ENCODE measurements around the gene KCTD2. TPM values are rescaled to one million over a fixed set of nuclear protein-coding genes. Genes with fewer than 3 reads are reported as not detected.

Gene KCTD2
- total RNA-seq, 1 experiment from 2014 or later: 34.9 TPM

Other genes starting within 250 kb of the KCTD2 start
- gene GRIN2C, start 187.3 kb upstream of the KCTD2 start, total RNA-seq (2014; rRNA removed; shearing (Covaris generic)): not detected in 2 replicates
- 4.9 and 9.7 TPM in 2 replicates for gene FDXR, start 174.2 kb upstream of the KCTD2 start, total RNA-seq (2014; rRNA removed; shearing (Covaris generic))
- gene FADS6, start 153.6 kb upstream of the KCTD2 start, total RNA-seq (2014; rRNA removed; shearing (Covaris generic)): 0.52 TPM in 1 of 2 replicates, not detected in the other
- gene USH1G, start 124.0 kb upstream of the KCTD2 start, total RNA-seq (2014; rRNA removed; shearing (Covaris generic)): 0.59 and 1.3 TPM in 2 replicates
- not detected in 2 replicates for gene OTOP2, start 123.0 kb upstream of the KCTD2 start, total RNA-seq (2014; rRNA removed; shearing (Covaris generic))
- not detected in 2 replicates for gene OTOP3, start 111.3 kb upstream of the KCTD2 start, total RNA-seq (2014; rRNA removed; shearing (Covaris generic))
- 2.1 and 7.8 TPM in 2 replicates for gene HID1, start 74.5 kb upstream of the KCTD2 start, total RNA-seq (2014; rRNA removed; shearing (Covaris generic))
- 23.5 and 25.9 TPM in 2 replicates for gene CDR2L, start 59.6 kb upstream of the KCTD2 start, total RNA-seq (2014; rRNA removed; shearing (Covaris generic))
- 62.0 and 68.4 TPM in 2 replicates for gene MRPL58, start 34.6 kb upstream of the KCTD2 start, total RNA-seq (2014; rRNA removed; shearing (Covaris generic))
- gene ATP5PD, start 256 bp upstream of the KCTD2 start, total RNA-seq (2014; rRNA removed; shearing (Covaris generic)): 399 and 432 TPM in 2 replicates
- gene SLC16A5, start 40.7 kb downstream of the KCTD2 start, total RNA-seq (2014; rRNA removed; shearing (Covaris generic)): 28.2 and 38.8 TPM in 2 replicates
- 6.2 and 9.5 TPM in 2 replicates for gene ARMC7, start 62.7 kb downstream of the KCTD2 start, total RNA-seq (2014; rRNA removed; shearing (Covaris generic))
- 106 and 118 TPM in 2 replicates for gene NT5C, start 84.5 kb downstream of the KCTD2 start, total RNA-seq (2014; rRNA removed; shearing (Covaris generic))
- gene JPT1, start 107.3 kb downstream of the KCTD2 start, total RNA-seq (2014; rRNA removed; shearing (Covaris generic)): 410 and 454 TPM in 2 replicates
- 321 and 329 TPM in 2 replicates for gene SUMO2, start 135.7 kb downstream of the KCTD2 start, total RNA-seq (2014; rRNA removed; shearing (Covaris generic))
- 61.7 and 62.8 TPM in 2 replicates for gene NUP85, start 158.5 kb downstream of the KCTD2 start, total RNA-seq (2014; rRNA removed; shearing (Covaris generic))
- 30.8 and 34.8 TPM in 2 replicates for gene GGA3, start 214.4 kb downstream of the KCTD2 start, total RNA-seq (2014; rRNA removed; shearing (Covaris generic))
- gene MRPS7, start 214.7 kb downstream of the KCTD2 start, total RNA-seq (2014; rRNA removed; shearing (Covaris generic)): 128 and 166 TPM in 2 replicates
- gene MIF4GD, start 224.0 kb downstream of the KCTD2 start, total RNA-seq (2014; rRNA removed; shearing (Covaris generic)): 28.0 TPM in 2 replicates
- gene SLC25A19, start 242.2 kb downstream of the KCTD2 start, total RNA-seq (2014; rRNA removed; shearing (Covaris generic)): 25.7 and 31.0 TPM in 2 replicates

All from H7 (cell line).